GM12864 (cell line): Measurements from ENCODE around the gene COG8.

Experiments
- DNase-seq: peaks from one replicate; pipeline ENCODE4 v3.0.0-alpha.2; 2011; ENCODE audit warnings: low read depth
- H3K4me3 ChIP-seq: 2 replicates; pipeline ENCODE4 v1.5.1; 2011; ENCODE audit warnings: mild to moderate bottlenecking, low read depth, low read length, control low read depth
- TF ChIP-seq, protein P1 (sequence below): IDR thresholded peaks from 2 replicates; pipeline ENCODE4 v1.5.1; 2011; ENCODE audit warnings: low read depth, mild to moderate bottlenecking, moderate library complexity, low read length, control low read depth, inconsistent platforms; ENCODE audit errors: missing control alignments

COG8 gene

DNA sequence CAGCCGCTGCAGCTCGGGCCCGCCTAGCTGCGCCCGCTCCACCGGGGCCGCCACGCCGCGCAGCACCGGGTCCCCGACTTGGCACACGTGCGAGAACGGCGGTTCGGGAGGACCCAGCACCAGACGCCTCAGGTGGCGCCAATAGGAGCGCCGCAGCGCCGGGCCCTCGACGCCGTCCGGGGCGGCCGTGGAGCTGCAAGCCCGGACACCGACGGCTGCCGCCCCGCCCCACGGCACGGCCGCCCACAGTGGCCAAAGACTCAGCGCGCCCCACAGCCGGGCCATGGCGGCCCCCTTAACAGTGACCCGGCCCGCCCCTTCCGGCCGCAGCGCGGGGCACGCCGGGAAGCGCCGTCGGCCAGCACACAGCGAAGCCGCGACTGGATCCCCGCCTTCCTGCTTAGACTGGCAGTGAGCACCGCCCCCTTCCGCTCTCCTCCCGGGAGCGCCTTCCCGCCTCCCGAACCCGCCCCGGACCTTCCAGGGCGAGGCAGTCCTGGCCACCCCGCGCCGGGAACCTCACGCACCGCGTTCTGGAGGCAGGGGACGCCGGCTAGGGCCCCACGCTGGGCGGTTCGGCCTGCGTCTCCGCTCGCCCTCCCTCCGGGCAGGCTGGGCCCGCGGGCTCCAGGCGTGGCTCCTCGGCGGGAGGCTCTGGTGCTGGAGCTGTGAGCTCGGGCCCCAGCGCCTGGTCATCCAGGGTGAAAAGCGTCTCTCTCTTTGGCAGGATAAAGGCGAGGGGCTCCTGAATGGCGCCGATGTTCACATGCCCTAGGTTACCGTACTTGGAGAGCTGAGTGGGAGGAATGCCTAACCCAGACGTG, 8.9 kb downstream of the COG8 start, which contains the start of gene PDF:
Gene PDF (minus strand): TSS at position 303 of the 824 bp plus-strand sequence. CDS start 18 bp downstream, at position 285.
- peak within 1 kb of the TSS; percentile 60 for H3K4me3 ChIP-seq
- TF ChIP-seq, protein P1, sequence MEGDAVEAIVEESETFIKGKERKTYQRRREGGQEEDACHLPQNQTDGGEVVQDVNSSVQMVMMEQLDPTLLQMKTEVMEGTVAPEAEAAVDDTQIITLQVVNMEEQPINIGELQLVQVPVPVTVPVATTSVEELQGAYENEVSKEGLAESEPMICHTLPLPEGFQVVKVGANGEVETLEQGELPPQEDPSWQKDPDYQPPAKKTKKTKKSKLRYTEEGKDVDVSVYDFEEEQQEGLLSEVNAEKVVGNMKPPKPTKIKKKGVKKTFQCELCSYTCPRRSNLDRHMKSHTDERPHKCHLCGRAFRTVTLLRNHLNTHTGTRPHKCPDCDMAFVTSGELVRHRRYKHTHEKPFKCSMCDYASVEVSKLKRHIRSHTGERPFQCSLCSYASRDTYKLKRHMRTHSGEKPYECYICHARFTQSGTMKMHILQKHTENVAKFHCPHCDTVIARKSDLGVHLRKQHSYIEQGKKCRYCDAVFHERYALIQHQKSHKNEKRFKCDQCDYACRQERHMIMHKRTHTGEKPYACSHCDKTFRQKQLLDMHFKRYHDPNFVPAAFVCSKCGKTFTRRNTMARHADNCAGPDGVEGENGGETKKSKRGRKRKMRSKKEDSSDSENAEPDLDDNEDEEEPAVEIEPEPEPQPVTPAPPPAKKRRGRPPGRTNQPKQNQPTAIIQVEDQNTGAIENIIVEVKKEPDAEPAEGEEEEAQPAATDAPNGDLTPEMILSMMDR, result no peak
- DNase-seq, result peak; percentile 59

DNA sequence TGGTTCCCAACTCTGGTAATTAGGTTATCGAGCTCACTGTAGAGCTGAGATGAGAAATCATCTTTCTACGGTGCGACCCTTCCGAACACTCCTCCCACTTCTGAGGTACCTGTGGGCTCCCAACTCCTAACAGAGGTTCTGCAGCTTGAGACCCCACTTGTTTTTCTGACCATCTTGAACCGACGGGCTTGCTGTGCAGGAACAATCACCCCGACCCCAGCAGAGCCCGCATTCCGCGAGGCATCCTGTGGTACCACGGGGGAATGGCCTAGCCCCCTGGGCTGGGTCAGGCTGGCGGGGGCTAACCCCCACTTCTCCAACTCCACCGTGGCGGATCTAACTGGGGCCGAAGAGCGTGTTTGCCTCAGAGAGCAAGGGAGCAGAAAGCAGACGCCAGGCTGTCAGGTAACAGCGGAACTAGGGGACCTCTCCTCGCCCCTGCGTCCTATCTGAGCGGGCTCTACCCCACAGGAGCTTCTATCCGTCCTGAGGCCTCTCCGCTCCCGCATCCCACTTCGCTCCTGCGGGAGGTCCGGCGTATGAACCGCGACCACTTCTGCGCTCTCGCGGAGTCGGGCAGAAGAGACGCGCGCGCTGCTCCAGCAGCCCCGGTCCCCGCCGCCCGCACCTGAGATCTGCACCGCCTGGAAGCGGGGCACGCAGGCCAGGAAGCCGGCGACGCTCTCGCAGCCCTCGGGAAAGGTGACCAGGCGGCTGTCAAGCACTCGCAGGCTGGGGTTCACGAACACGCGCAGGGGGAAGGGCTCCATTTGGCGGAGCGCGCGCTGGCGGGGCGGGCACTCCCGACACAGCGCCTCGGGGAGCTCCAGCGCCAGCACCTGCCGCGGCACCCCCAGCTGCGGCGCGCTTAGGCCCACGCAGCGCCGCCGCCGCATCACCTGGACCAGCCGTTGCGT, 9.7 kb downstream of the COG8 start:
- no peak for DNase-seq
- TF ChIP-seq, protein P1, result no peak
- peak overlapping the region; percentile 60 for H3K4me3 ChIP-seq

DNA sequence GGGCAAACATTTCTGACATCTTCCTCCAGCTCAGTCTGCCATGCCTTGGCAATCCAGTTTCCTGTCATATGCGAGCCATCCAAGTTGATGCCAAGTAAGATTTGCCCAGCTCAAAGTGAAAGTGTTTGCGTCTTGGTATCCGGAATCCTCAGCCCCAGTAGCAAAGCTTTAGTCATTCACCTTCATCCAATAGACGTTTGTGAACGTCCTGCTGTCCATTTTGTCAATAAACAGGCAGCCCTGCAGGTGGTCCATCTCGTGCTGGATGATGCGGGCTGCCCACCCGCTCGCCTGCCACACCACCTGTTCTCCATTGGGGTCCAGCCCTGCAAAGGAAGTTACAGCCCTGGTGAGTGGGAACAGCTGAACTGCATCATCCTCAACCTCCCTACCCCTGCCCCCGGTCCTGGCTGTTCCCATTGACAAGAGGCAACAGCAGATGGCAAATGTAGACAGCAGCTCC, 10.5 kb downstream of the COG8 start:
- TF ChIP-seq, protein P1, result no peak
- no peak for DNase-seq
- peak overlapping the region; percentile 60 for H3K4me3 ChIP-seq

DNA sequence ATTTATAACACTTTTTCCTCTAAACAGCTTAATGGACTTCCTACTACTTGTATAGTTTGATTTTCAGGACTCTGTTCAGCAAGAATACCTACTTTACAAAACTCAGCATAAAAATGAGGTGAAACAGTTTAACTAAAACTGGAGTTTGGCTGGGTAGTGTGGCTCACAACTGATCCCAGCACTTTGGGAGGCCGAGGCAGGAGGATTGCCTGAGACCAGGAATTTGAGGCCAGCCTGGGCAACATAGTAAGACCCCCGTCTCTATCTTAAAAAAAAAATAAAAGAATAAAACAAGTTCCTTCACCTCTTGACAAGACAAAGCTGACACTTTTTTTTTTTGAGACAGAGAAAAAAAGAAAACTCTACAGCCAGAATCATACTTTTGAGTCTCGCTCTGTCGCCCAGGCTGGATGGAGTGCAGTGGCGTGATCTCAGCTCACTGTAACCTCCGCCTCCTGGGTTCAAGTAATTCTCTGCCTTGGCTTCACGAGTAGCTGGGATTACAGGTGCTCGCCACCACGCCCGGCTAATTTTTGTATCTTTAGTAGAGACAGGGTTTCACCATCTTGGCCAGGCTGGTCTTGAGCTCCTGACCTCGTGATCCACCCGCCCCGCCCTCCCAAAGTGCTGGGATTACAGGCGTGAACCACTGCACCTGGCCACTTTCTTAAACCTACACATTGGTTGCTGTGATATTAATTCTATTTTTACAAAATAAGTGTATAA, 11.6 kb downstream of the COG8 start:
- TF ChIP-seq, protein P1, result no peak
- no peak overlapping the region; the same call in 1 of the 2 replicates for H3K4me3 ChIP-seq
- no peak for DNase-seq

DNA sequence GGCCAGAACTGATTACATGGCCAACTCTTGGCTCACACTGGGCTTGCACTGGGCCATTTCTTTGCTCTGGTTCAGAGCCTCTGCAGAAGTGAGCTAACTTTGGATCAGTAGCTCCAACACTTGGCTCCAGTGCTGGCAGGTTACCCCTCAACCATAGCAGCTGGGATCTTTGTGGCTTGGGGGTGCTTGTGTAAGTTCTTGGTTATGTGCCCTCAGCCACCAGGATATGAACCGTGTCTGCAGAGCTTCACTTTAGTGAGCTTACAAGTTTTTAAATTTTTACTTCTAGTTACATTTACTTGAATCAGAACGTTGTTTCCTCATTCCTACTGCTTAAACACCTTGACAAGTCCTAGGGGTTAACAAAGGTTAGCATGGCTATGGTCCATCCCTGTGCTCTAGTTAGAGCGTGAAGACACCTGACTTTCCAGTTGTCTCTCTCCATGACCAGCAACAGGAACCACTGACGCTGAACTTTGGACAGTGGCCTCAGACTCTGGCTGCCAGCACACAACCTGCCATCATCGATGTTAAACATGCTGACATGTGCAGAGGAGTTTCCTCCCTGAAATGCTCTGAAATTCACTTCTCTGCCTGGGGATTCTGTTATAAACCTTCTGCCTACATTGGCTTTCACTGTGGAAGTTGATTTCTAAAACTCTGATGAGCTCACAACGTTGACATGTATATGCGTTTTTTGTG, 13.0 kb downstream of the COG8 start:
- H3K4me3 ChIP-seq, result no peak overlapping the region
- no peak for DNase-seq
- TF ChIP-seq, protein P1, result no peak

DNA sequence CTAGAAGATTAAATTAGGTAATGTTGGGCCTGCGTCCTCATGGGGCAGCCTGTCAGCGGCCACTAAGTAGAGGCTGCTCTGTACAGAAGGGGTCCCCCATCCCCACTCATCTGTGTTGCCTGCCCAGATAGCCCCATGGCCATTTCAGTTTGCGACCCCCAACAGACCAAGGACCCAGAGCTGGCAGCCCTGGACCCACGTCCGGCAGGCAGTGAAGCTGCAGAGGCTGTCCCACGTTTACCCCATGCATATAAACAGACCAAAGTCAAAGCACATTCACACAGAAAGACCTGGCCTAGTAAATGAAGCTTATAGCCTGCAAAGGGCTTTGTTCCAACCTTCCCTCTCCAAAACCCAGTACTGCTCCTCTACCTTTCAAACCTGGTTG, 13.6 kb downstream of the COG8 start:
- DNase-seq, result no peak
- TF ChIP-seq, protein P1, result no peak
- no peak overlapping the region for H3K4me3 ChIP-seq
